Astrocyte of the hippocampus (primary cell): ENCODE results near the gene ABCB11.
A peak's percentile ranks its signal among the peaks of the same experiment; 100 is the strongest.

Experiments
- DNase-seq: peaks from one replicate; pipeline ENCODE4 v3.0.0; 2011; ENCODE audit warnings: low read depth, low spot score

ABCB11 gene

DNA sequence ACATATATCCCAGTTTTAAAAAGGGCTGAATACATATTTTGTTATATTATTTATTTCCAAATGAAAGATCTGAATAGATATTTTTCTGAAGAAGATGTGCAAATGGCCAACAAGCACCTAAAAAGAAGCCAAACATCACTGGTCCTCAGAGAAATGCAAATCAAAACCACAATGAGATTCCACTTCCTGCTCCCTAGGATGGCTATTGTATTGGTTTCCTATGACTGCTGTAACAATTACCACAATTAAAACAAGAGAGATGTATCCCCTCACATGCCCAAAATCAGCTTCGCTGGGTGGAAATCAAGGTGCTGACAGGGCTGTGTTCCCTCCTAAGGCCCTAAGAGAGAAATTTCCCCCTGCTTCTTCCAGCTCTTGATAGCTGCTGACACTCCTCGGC lies 23.2 kb downstream of the ABCB11 start:
- no peak for DNase-seq

DNA sequence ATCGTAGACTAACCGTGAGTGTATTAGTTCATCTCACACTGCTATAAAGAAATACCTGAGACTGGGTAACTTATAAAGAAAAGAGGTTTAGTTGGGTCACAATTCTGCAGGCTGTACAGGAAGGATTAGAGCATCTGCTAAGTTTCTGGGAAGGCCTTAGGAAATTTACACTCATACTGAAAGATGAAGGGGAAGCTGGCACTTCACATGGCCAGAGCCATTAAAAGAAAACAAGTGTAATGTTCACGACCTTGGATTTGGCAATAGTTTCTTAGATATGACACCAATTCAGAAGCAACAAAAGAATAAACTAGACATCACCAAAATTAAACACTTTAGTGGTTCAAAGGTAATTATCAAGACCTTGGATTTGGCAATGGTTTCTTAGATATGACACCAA lies 23.8 kb downstream of the ABCB11 start:
- no peak for DNase-seq

DNA sequence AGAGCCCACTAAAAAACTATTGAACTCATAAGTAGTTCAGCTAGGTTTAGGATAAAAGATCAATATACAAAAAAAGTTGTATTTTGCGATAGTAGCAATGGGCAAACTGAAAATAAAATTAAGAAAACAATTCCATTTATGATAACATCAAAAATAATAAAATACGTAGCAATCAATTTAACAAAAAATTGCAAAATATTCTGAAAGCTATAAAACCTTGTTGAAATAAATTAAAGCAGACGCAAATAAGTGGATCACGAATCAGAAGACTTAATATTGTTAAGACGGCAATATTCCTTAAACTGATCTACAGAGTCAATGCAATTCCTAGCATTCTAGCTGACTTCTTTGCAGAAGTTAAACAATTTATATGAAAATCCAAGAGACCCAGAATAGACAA lies 24.5 kb downstream of the ABCB11 start:
- no peak for DNase-seq

DNA sequence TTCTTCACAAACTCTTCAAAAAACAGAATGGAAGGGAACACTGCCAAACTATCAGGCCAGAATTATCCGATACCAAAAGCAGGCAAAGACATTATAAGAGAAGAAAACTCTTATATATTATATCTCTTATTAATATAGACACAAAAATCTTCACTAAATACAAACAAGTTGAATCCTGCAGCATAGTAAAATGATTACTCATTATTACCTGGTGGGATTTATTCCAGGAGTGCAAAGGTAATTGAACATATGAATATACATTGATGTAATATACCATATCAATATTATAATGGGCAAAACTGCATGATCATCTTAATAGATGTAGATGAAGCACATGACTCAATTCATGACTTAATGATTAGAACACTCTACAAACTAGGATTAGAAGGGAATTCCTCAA lies 25.1 kb downstream of the ABCB11 start:
- no peak for DNase-seq

DNA sequence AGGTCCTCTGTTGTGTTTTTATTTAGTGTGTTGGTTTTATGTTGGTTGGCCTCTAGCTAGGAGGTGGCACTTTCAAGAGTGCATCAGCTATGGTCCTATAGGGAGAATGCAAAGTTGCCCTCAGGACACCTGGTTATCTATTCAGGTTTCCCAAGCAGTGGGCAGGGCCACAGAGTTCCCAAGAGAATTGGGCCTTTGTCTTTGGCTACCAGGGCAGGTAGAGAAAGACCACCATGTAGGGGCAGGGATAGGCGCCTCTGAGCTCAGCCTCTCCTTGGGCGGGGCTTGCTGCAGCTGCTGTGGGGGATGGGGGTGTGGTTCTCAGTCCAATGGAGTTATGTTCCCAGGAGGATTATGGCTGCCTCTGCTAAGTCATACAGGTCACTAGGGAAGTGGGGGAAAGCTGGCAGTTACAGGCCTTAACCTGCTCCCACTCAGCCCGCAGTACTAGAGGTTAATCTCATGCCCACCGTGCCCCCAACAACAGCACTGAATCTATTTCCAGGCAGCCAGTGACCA lies 26.0 kb downstream of the ABCB11 start:
- no peak for DNase-seq

DNA sequence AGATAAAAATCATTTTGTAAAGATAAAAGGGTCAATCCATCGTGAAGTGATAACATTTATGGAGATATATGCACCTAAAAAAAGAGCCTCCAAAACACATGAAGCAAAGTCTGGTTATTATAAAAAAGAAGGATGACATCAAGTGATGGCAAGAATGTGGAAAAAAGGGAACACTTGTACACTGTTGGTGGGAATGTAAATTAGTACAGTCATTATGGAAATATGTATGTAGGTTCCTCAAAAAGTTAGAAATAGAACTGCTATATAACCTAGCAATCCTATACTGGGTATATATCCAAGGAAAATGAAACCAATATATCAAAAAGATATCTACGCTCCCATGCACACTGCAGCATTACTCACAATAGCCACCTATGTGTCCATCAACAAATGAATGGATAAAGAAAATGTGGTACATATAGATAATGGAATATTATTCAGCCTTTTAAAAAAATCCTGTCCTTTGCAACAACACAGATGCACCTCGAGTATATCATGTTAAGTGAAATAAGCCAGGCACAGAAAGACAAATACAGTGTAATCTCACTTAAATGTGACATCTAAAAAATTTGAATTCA lies 28.9 kb downstream of the ABCB11 start:
- DNase-seq: no peak

DNA sequence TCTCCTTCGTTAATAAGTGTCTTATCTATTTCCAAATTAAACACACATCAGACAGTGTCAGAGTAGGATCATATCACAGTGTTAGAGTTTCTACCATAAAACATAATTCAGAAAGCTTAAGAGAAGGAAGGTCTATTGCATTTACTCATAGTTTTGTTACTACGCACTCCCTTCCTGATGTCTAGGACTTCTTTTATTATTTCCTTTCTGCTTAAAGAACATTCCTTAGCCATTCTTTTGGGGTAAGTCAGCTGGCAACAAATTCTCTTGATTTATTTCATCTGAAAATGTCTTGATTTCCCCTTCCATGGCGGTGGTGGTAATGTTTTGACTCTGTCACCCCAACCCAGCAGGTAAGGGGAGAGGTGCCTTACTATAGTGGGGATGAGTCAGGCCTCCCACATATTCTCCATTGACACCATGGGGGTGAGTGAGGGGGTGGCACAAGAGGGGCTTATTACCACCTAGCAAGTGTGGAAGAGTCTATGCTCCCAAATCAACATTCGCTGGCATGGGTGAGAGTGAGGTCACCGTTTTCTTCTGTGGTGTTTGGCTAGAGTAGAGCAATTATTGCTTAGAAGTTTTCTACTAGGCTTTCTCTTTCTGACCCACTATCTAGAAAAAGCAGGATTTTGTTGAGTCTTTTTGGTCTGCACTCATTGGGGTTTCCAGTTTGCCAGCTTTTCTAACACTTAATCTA lies 29.9 kb downstream of the ABCB11 start:
- DNase-seq: peak; percentile 59

DNA sequence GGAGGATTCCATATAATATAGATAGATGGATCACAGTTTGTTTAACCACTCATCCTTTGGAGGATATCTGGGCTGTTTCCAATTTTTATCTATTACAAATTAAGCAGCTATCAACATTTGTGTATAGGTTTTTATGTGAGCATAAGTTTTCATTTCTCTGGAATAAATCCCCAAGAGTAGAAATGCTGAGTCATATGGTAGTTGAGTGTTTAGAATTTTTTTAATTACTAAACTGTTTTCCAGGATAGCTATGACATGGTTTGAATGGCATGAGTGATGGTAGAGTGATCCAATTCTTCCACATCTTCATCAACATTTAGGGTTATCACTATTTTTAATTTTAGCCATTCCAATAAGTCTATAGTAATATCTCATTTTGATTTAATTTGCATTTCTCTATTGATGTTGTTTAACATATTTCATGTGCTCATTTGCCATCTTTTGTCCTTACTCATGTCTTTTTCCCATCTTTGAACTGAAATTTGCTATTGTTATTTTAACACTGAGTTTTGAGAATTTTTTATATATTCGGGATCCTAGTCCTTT lies 31.4 kb downstream of the ABCB11 start:
- no peak for DNase-seq

DNA sequence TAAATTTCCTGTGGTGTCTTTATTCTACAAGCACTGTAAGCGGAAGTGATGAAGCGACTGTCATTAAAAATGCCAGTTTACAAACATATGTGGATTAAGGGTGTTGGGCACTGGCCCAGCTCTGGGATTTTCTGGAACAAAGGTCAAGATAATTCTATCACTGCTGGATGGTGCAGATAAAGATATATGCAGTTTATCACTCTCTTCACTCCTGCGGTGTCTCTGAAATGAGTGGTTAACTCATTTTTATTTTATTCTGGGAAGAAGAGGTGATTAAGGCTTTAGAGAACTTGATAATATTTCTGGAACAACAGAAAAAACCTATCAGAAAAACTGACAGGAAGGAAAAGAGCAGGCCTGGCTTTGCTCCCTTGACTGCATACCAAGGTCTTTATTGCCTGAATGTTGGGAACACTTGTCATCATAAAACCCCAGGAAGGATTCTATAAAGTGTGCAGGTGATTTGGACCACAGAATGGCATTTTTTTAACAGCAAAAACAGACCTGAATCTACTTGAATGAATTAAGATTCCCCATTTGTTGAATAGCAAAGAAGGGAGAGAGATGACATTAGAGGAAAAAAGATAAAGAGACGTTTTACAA lies 32.4 kb downstream of the ABCB11 start:
- no peak for DNase-seq

DNA sequence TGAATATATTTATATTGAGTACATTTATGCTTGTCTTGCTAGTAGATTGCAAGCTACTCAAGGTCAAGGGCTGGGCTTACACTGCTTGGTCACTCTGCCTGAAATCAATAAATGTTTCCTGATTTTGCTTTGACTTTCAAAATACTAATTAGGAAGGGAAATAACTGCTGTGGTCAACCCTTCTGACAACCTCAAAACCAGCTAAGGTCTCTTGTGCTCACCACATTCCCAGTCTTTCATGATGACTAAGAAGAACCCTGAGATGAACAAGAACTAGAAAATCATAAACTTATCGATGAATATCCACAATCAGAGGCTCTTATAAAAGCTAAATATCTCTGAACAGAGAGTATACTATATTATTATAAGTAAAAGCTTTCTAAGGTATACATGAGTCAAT lies 33.3 kb downstream of the ABCB11 start:
- peak; percentile 71 for DNase-seq

DNA sequence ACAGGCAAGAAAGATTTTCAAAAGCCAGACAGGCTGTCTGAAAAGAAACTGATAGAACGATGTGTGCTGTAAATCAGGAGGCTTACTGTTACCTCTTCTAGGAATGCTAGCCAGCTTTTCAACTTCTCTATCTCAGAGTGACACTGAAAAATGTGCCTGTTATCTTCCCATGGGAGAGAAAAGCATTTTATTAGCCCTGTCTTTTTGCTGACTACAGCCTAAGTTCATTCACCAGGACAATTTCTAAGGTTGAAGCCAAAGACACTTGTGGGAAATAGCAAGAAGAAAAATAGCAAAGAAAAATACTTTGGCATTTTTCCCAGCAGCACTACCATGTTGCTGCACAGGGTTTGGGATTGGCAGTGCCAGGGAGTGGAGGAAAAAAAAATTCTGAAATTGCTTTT lies 34.0 kb downstream of the ABCB11 start:
- peak; percentile 67 for DNase-seq

DNA sequence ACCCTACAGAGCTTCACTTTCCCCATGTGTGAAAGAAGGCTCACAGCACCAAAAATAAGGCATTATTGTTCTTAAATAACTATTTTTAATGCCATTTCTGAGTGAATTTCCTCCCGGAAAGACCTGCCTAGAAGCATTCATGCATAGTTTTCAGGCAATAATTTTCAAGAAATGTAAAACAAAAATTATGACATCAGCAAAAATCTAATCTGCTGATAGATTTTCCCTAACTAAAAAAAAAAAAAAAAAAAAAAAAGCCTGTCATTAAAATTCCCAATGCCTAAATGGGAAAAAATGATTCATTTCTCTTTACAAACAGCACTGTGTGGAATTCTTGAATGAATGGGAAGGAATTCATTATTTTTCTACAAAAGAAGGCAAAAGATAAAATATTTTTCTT lies 35.4 kb downstream of the ABCB11 start:
- no peak for DNase-seq

DNA sequence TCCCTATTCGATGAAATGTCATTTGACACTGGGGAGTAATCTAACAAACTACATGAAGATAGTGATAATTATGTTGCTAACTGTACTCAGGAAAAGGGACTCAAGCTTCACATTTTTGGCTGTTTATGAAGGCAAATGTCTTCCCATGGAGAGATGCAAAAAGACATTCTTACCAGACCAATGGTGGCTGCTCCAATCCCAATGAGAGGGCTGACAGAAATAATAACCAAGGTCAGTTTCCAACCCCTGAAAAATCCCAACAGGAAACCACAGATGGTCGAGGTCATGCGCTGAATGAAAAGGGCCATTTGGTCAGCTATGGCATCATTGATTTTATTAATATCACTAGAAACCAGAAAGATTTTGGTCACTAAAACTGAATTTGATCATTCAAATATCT lies 37.6 kb downstream of the ABCB11 start:
- DNase-seq: no peak

DNA sequence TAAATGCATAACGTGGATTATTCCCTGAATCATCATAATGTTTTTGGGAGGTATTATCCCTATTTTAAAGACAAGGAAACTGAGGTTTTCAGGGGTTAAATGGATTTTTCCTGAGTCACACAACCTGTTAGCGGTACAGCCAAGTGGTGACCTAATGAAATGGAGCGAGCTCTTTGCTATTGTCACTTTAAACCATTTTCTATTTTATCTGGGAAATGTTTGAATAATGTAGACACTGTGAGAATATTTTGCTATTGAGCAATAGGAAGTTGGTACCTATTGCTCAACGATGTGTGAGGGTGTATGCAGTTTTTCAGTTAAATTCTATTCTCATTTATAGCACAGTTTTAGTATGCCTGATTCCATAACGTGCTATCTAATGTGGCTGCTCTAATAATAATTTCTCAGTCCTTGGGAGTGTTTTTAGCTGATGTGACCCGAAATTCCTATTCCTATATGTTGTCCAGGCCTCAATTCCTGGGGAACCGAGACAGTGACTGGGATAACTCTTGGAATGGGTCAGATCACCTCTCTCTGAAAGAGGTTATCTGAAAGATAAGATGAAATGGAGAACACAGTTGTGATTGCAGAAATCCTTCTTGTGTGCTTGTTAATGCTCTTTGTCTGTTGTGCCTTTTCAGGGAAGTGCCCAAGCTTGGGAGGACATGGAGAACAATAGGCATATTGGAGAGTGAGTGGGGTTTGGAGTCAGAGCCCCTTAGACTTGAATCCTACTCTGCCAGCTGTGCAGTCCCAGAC lies 38.4 kb downstream of the ABCB11 start:
- no peak for DNase-seq

DNA sequence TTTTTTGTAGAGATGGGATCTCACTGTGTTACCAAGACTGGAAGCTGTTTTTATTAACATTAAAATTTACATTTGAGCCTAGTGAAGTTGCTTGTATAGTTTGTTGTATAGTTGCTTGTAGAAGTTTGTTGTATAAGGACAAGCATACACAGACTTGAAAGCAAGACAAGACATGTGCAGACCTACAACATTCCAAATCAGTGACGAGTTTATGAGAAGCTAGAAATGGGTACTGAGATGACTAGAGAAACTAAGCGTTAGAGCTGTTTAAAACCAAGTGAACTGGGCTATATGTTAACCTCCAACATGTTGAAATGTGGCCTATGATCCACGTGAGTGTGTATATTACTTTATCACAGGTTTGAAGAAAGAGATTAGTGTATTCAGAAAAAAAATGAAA lies 39.1 kb downstream of the ABCB11 start:
- DNase-seq: no peak

DNA sequence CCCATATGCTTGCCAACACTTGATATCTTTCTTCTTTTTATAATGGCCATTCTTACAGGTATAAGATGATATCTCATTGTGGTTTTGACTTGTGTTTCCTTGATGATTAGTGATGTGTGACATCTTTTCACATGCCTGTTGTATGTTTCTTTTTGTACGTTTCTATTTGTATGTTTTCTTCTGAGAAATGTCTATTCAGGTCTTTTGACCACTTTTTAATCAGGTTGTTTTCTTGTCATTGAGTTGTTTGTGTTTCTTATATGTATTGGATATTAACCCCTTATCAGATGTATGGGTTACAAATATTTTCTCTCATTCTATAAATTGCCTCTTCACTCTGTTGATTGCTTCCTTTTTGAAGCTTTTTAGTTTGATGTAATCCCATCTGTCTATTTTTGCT lies 42.4 kb downstream of the ABCB11 start:
- no peak for DNase-seq

DNA sequence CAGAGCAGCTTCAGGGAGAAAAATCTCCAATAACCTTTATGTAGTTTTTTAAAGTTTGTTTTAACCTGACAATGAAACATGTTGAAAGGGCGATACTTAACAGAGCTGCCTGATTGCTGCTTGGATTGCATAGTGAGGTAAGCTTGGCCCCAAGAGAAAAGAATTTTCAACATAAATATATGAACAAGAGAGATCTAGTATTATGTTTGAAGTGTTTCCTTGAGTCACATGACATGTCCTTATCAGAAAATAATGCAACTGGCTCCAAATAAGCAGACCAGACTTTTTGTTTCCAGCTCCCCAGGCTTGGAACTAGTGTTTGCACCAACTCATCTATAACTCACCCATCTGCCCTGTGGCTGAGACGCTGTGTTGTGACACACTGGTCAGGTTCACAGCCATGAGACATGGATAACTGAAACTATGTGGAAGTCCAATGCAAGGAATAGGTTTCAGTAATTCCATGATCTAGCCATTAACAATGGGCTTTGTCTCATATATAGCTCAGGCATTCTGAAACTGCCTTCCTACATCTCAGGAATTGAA lies 44.7 kb downstream of the ABCB11 start:
- DNase-seq: no peak

DNA sequence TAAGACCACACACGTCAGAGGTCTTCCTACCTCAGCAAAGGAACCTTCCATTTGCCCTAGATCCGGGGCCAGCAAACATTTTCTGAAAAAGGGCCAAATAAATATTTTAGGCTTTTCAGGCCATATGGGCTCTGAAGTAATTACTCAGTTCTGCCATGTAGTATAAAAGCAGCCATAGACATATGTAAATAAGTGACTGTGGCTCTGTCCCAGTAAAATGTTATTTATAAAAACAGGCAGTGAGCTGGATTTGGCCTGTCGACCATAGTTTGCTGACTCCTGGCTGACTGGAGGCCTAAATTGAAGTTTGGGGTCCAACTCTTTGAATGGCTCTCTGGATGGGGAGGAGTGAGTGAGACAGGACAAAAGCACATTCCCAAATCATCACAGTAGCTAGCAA lies 49.5 kb downstream of the ABCB11 start:
- no peak for DNase-seq

DNA sequence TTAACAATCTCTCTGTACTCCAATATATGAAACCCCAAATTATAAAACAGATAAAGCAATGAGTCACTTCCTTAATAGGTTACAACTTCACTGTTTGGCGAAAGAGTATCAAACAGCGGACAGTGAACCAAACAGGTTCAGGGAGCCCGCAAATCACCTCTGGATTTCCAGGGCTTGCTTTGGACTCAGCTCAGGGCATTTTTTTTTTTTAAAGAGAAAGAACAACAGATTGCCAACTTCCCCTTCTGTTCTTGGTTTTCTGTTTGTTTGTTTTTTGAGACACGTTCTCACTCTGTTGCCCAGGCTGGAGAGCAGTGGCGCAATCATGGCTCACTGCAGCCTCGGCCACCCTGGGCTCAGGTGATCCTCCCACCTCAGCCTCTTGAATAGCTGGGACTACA lies 52.7 kb downstream of the ABCB11 start:
- no peak for DNase-seq

DNA sequence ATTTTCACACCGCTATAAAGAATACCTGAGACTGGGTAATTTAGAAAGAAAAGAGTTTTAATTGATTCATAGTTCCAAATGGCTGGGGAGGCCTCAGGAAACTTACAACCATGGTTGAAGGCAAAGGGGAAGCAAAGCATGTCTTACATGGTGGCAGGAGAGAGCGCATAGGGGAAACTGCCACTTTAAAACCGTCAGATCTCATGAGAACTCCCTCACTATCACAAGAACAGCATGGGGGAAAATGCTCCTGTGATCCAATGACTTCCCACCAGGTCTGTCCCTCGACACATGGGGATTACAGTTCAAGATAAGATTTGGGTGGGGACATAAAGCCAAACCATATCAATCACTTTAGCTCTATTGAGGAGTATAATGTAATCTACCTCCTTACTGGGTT lies 53.5 kb downstream of the ABCB11 start:
- no peak for DNase-seq

DNA sequence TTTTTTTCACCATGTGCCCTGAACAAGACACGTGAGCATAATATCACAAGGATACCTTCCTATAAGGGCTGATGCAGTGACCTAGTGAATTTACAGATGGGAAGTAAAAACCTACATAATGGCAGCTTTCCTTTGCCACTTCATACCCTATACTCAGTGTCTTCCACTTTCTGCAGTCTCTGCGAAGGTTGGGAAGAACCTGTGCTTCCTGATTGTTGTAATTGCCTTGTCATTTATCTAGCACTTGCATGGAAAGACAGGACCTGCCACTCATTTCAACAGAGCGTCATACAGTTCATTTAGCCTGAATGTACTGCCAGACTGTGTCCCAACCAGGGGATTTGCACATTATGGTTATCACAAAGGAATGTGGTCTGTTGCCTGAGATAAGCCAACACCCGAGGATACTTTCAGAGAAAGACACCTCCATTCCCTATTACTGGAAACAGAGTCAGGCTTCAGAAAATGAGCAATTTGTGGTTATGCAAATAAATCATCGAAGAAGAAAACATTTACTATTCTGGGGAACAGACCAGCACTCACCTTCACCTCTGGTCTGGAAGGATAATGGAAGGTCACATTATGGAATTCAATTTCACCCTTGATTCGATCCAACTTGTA lies 55.0 kb downstream of the ABCB11 start:
- DNase-seq: peak; percentile 35
